GM23338 (cell line): ENCODE results near the gene RAD51B. TPM values are rescaled to one million over a fixed set of nuclear protein-coding genes. Genes with fewer than 3 reads are reported as not detected.

Experiments used
- ATAC-seq: fragments of 200-7000 bp; cut with Tn5 transposase; 3 replicates; pipeline ENCODE4 v1.9.1; 2020
- DNase-seq: peaks from one replicate; pipeline ENCODE4 v3.0.0-alpha.2; 2015; ENCODE audit warnings: low spot score
- H2AFZ ChIP-seq: fragments of 200-600 bp; sonication (generic); 2 replicates; pipeline ENCODE4 v1.8.0; 2016; ENCODE audit warnings: antibody characterized with exemption, mild to moderate bottlenecking, moderate library complexity
- H3F3A ChIP-seq: fragments of 200-600 bp; sonication (generic); replicated peaks from 2 replicates; pipeline ENCODE4 v1.8.0; 2017; ENCODE audit warnings: antibody characterized with exemption, mixed run types, low read depth
- H3K27ac ChIP-seq: fragments of 200-600 bp; sonication (generic); 2 replicates; pipeline ENCODE4 v1.6.1; 2016; ENCODE audit warnings: low read depth
- H3K27me3 ChIP-seq: fragments of 200-600 bp; sonication (generic); 2 replicates; pipeline ENCODE4 v1.8.0; 2016; ENCODE audit warnings: mild to moderate bottlenecking, mixed run types, moderate library complexity; ENCODE audit not compliant: insufficient read depth
- H3K36me3 ChIP-seq: fragments of 200-600 bp; sonication (generic); 2 replicates; pipeline ENCODE4 v1.8.0; 2016; ENCODE audit warnings: mild to moderate bottlenecking; ENCODE audit not compliant: insufficient read depth
- H3K4me1 ChIP-seq: fragments of 200-600 bp; sonication (generic); 2 replicates; pipeline ENCODE4 v1.8.0; 2016; ENCODE audit warnings: mild to moderate bottlenecking, moderate library complexity; ENCODE audit not compliant: insufficient read depth
- H3K4me2 ChIP-seq: fragments of 200-600 bp; sonication (generic); 2 replicates; pipeline ENCODE4 v1.7.1; 2017; ENCODE audit warnings: mixed run types
- H3K4me3 ChIP-seq: fragments of 200-600 bp; sonication (generic); 2 replicates; pipeline ENCODE4 v1.6.1; 2016; ENCODE audit warnings: mixed run types
- H3K79me2 ChIP-seq: fragments of 200-600 bp; sonication (generic); replicated peaks from 2 replicates; pipeline ENCODE4 v1.8.0; 2017; ENCODE audit warnings: mild to moderate bottlenecking; ENCODE audit not compliant: insufficient read depth
- H3K9me2 ChIP-seq: fragments of 200-600 bp; sonication (generic); 2 replicates; pipeline ENCODE4 v1.8.0; 2017; ENCODE audit not compliant: insufficient read depth
- H4K20me1 ChIP-seq: fragments of 200-600 bp; sonication (generic); replicated peaks from 2 replicates; pipeline ENCODE4 v1.8.0; 2017; ENCODE audit warnings: mild to moderate bottlenecking; ENCODE audit not compliant: insufficient read depth
- H3K27ac Mint-ChIP-seq: 2 replicates; pipeline ENCODE4 v1.8.0; 2020; ENCODE audit warnings: inconsistent platforms, mild to moderate bottlenecking, moderate library complexity, mixed read lengths
- H3K27me3 Mint-ChIP-seq: 3 replicates; pipeline ENCODE4 v1.8.0; 2022; ENCODE audit warnings: low read depth, mild to moderate bottlenecking, moderate library complexity, mixed read lengths, inconsistent platforms; ENCODE audit not compliant: insufficient read depth, poor library complexity
- H3K36me3 Mint-ChIP-seq: 3 replicates; pipeline ENCODE4 v1.8.0; 2021; ENCODE audit warnings: low read depth, mild to moderate bottlenecking, inconsistent platforms, moderate library complexity, mixed read lengths
- H3K4me1 Mint-ChIP-seq: 3 replicates; pipeline ENCODE4 v1.8.0; 2020; ENCODE audit warnings: mild to moderate bottlenecking, inconsistent platforms, mixed read lengths
- H3K4me3 Mint-ChIP-seq: 3 replicates; pipeline ENCODE4 v1.8.0; 2021; ENCODE audit warnings: moderate library complexity, mild to moderate bottlenecking, inconsistent platforms, mixed read lengths
- H3K9me3 Mint-ChIP-seq: 3 replicates; pipeline ENCODE4 v1.8.0; 2020; ENCODE audit warnings: moderate library complexity, mild to moderate bottlenecking, inconsistent platforms, mixed read lengths
- CREB1 ChIP-seq: fragments of 250-450 bp; sonication (Bioruptor Pico); IDR thresholded peaks from 2 replicates; pipeline ENCODE4 v1.5.0; 2020; ENCODE audit warnings: low read depth, mild to moderate bottlenecking, moderate library complexity
- CTCF ChIP-seq, 2 experiments: fragments of 200-600 bp in 1 of 2; sonication (generic) in 1 of 2; conservative IDR thresholded peaks; 2 replicates each; pipeline versions ENCODE4 v1.5.1 to v1.6.1; 2016 to 2017; ENCODE audit warnings: antibody characterized with exemption in 2 of 2, low read depth in 2 of 2, mild to moderate bottlenecking in 2 of 2, moderate library complexity in 1 of 2
- EZH2phosphoT487 ChIP-seq: fragments of 200-600 bp; sonication (generic); IDR thresholded peaks from one replicate; pipeline ENCODE4 v1.8.1; 2018; ENCODE audit warnings: antibody characterized with exemption; ENCODE audit not compliant: unreplicated experiment
- JUNB ChIP-seq: IDR thresholded peaks from one replicate; pipeline ENCODE4 v1.6.1; 2016; ENCODE audit warnings: antibody characterized with exemption; ENCODE audit not compliant: unreplicated experiment
- POLR2AphosphoS5 ChIP-seq: IDR thresholded peaks from 2 replicates; pipeline ENCODE4 v1.6.1; 2016; ENCODE audit warnings: antibody characterized with exemption, low read depth
- ZNF114 ChIP-seq: fragments of 250-450 bp; sonication (Bioruptor Pico); IDR thresholded peaks from 2 replicates; pipeline ENCODE4 v1.5.0; 2020; ENCODE audit warnings: mild to moderate bottlenecking, moderate library complexity
- polyA plus RNA-seq: library from polyadenylated mRNA; unstranded; fragments of >200 nt; fragmentation: Nextera tagmentation; extraction: Ambion mirVana; gene quantifications from 2 replicates; pipeline ENCODE4 v1.2.1, GENCODE V29; 2016
- total RNA-seq: library from RNA; depleted of rRNA; stranded (reverse); fragments of >200 nt; shearing (Covaris generic); gene quantifications from 2 replicates; pipeline ENCODE4 v1.2.3, GENCODE V29; 2014
- TF ChIP-seq, protein P1 (sequence below): IDR thresholded peaks from one replicate; pipeline ENCODE4 v1.6.1; 2018; ENCODE audit warnings: antibody characterized with exemption; ENCODE audit not compliant: unreplicated experiment
- TF ChIP-seq, protein P2 (sequence below): IDR thresholded peaks from 2 replicates; pipeline ENCODE4 v1.6.1; 2016; ENCODE audit warnings: antibody characterized with exemption

RAD51B gene
- total and polyA plus RNA-seq, 2 experiments from 2014 or later = 15.7 to 29.1 TPM

GRCh38 chr14:68089146-68089731, 269.7 kb downstream of the RAD51B start (continued):
- TF ChIP-seq CREB1 (CRISPR knock-in tag) (no peak), ZNF114 (CRISPR knock-in tag) (no peak)
- TF ChIP-seq, protein P1, sequence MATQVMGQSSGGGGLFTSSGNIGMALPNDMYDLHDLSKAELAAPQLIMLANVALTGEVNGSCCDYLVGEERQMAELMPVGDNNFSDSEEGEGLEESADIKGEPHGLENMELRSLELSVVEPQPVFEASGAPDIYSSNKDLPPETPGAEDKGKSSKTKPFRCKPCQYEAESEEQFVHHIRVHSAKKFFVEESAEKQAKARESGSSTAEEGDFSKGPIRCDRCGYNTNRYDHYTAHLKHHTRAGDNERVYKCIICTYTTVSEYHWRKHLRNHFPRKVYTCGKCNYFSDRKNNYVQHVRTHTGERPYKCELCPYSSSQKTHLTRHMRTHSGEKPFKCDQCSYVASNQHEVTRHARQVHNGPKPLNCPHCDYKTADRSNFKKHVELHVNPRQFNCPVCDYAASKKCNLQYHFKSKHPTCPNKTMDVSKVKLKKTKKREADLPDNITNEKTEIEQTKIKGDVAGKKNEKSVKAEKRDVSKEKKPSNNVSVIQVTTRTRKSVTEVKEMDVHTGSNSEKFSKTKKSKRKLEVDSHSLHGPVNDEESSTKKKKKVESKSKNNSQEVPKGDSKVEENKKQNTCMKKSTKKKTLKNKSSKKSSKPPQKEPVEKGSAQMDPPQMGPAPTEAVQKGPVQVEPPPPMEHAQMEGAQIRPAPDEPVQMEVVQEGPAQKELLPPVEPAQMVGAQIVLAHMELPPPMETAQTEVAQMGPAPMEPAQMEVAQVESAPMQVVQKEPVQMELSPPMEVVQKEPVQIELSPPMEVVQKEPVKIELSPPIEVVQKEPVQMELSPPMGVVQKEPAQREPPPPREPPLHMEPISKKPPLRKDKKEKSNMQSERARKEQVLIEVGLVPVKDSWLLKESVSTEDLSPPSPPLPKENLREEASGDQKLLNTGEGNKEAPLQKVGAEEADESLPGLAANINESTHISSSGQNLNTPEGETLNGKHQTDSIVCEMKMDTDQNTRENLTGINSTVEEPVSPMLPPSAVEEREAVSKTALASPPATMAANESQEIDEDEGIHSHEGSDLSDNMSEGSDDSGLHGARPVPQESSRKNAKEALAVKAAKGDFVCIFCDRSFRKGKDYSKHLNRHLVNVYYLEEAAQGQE = no peak

DNA sequence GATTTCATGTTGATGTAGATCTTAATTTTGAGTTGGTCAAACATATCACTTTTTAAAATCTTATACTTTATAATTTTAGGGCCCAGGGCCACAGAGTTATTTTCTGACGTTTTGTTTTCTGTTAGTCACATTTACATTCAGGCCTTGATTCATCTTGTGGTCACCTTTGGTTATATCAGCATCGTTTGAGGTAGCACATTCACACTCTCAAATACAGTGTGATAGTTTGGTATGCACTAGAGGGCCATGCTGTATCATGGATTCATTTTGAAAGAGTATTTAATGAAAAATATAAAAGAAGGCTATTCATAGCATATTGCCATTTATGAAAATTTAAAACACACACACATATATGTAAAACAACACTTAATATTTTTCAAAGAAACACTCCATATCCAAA, 274.6 kb downstream of the RAD51B start:
- H4K20me1 ChIP-seq = no peaks in the 10 kb centered on the region
- no peaks in the 10 kb centered on the region for H3K27me3 ChIP-seq
- H3K79me2 ChIP-seq = no peaks in the 10 kb centered on the region
- H3K27me3 Mint-ChIP-seq = peaks cover 2% of the 10 kb centered on the region
- H3K4me3 Mint-ChIP-seq = no peak overlapping the region
- H3K4me1 ChIP-seq = peaks cover 4% of the 10 kb centered on the region
- H3K27ac Mint-ChIP-seq = no peak overlapping the region
- no peak overlapping the region for H3K27ac ChIP-seq
- DNase-seq = no peak
- H2AFZ ChIP-seq = no peak overlapping the region
- no peak for ATAC-seq
- H3F3A ChIP-seq = no peaks in the 10 kb centered on the region
- H3K4me1 Mint-ChIP-seq = peaks cover 2% of the 10 kb centered on the region; the same call in 2 of the 3 replicates
- H3K4me3 ChIP-seq = no peak overlapping the region
- no peak overlapping the region for H3K4me2 ChIP-seq
- H3K9me2 ChIP-seq = no peaks in the 10 kb centered on the region
- peaks cover 22% of the 10 kb centered on the region for H3K9me3 Mint-ChIP-seq
- H3K36me3 ChIP-seq = no peaks in the 10 kb centered on the region
- H3K36me3 Mint-ChIP-seq = peaks cover 19% of the 10 kb centered on the region
- TF ChIP-seq JUNB (no peak), CREB1 (CRISPR knock-in tag) (no peak), CTCF (conservative IDR thresholded peaks at IDR 0.05; ENCODE audit: low read depth in 2 of 2) (no peak), EZH2phosphoT487 (no peak), POLR2AphosphoS5 (no peak)
- TF ChIP-seq, protein P1 = no peak
- TF ChIP-seq, protein P2, sequence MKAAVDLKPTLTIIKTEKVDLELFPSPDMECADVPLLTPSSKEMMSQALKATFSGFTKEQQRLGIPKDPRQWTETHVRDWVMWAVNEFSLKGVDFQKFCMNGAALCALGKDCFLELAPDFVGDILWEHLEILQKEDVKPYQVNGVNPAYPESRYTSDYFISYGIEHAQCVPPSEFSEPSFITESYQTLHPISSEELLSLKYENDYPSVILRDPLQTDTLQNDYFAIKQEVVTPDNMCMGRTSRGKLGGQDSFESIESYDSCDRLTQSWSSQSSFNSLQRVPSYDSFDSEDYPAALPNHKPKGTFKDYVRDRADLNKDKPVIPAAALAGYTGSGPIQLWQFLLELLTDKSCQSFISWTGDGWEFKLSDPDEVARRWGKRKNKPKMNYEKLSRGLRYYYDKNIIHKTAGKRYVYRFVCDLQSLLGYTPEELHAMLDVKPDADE = no peak
